Measurements from ENCODE around the gene IMPACT.

GRCh38 chr18:24479371-24479770, 52.9 kb downstream of the IMPACT start:
- TF ChIP-seq REST (IDR thresholded peaks at IDR 0.05; ENCODE audit: insufficient read depth in 1 of 2, low read depth in 2 of 2, low read length in 2 of 2), result no peak
- no peak for TF ChIP-seq POLR2AphosphoS5 (IDR thresholded peaks at IDR 0.05; ENCODE audit: low read depth, low read length)
- no peak for TF ChIP-seq SIN3A (IDR thresholded peaks at IDR 0.05; ENCODE audit: borderline replicate concordance, insufficient read depth, low read length)
